GM12801 (cell line): ENCODE results near the gene CYP26B1.

Experiments
- CTCF ChIP-seq: IDR thresholded peaks from one replicate; pipeline ENCODE4 v1.5.1; 2011; ENCODE audit warnings: control low read depth; ENCODE audit not compliant: insufficient read length; ENCODE audit errors: extremely low read depth

CYP26B1 gene

GRCh38 chr2:72124376-72124775 is 23.3 kb downstream of the CYP26B1 start:
- no peak for TF ChIP-seq CTCF

GRCh38 chr2:72121153-72121552 is 26.5 kb downstream of the CYP26B1 start:
- TF ChIP-seq CTCF, result no peak

GRCh38 chr2:72118951-72119350 is 28.7 kb downstream of the CYP26B1 start:
- no peak for TF ChIP-seq CTCF

- no peak for TF ChIP-seq CTCF
These were observed 29.3 kb downstream of the CYP26B1 start for GRCh38 chr2:72118386-72118785.

- no peak for TF ChIP-seq CTCF
These were observed 29.9 kb downstream of the CYP26B1 start for GRCh38 chr2:72117718-72118117.

- no peak for TF ChIP-seq CTCF
These were observed 30.6 kb downstream of the CYP26B1 start for GRCh38 chr2:72117029-72117428.

- no peak for TF ChIP-seq CTCF
These were observed 31.6 kb downstream of the CYP26B1 start for GRCh38 chr2:72116081-72116533.
